ENCODE measurements around the gene DLGAP4. TPM values are rescaled to one million over a fixed set of nuclear protein-coding genes. Genes with fewer than 3 reads are reported as not detected.

Gene DLGAP4
- total RNA-seq, 2 donors from 2014 or later, result 23.1 to 60.0 TPM

- Histone ChIP-seq H3K27ac (no peak overlapping the region), H3K36me3 (replicated peaks in 1 of 2; ENCODE audit: insufficient read depth in 1 of 2, low read depth in 2 of 2) (no peaks in the 10 kb centered on the region), H3K4me1 (no peaks in the 10 kb centered on the region), H3K4me3 (no peak overlapping the region), H3K9me3 (no peaks in the 10 kb centered on the region), H3K27me3 (no peaks in the 10 kb centered on the region)
- TF ChIP-seq POLR2A (IDR thresholded peaks at IDR 0.05), result no peak
- TF ChIP-seq CTCF (IDR thresholded peaks at IDR 0.05), result no peak
- ATAC-seq (no peak), DNase-seq (no peak)
- intact Hi-C loops (cut with DNase I), result no loop called here
- 20 to 37% methylated on average over 2 to 7 of the region's 7 CpGs for WGBS, 2 donors
Observed at GRCh38 chr20:36331209-36331608, 25.1 kb downstream of the DLGAP4 start.

GRCh38 chr20:36333841-36334240, 27.7 kb downstream of the DLGAP4 start:
- no peaks in the 10 kb centered on the region for H3K27me3 ChIP-seq

GRCh38 chr20:36334281-36335205, 28.4 kb downstream of the DLGAP4 start:
- H3K27me3 ChIP-seq, result no peaks in the 10 kb centered on the region
- TF ChIP-seq CTCF (IDR thresholded peaks at IDR 0.05) (no peak), POLR2A (IDR thresholded peaks at IDR 0.05) (no peak)
- DNase-seq, result no peak
- ATAC-seq, result no peak
- no peaks in the 10 kb centered on the region for H3K36me3 ChIP-seq (replicated peaks in 1 of 2; ENCODE audit: insufficient read depth in 1 of 2, low read depth in 2 of 2)
- no peaks in the 10 kb centered on the region for H3K9me3 ChIP-seq
- WGBS, 2 donors, result 72 to 73% methylated on average over 13 to 20 of the region's 20 CpGs
- intact Hi-C loops (cut with DNase I), result no loop called here
- no peak overlapping the region for H3K27ac ChIP-seq
- H3K4me1 ChIP-seq, result no peaks in the 10 kb centered on the region
- no peak overlapping the region for H3K4me3 ChIP-seq

More at GRCh38 chr20:36333841-36334240, 27.7 kb downstream of the DLGAP4 start:
- TF ChIP-seq POLR2A (IDR thresholded peaks at IDR 0.05), result no peak
- TF ChIP-seq CTCF (IDR thresholded peaks at IDR 0.05), result no peak
- intact Hi-C loops (cut with DNase I), result no loop called here
- Histone ChIP-seq H3K36me3 (replicated peaks in 1 of 2; ENCODE audit: insufficient read depth in 1 of 2, low read depth in 2 of 2) (no peaks in the 10 kb centered on the region), H3K9me3 (no peaks in the 10 kb centered on the region), H3K27ac (no peak overlapping the region), H3K4me3 (no peak overlapping the region), H3K4me1 (no peaks in the 10 kb centered on the region)
- DNase-seq (no peak), ATAC-seq (no peak)
- 78 to 80% methylated on average over 4 to 5 of the region's 5 CpGs for WGBS, 2 donors

- intact Hi-C loops (cut with DNase I), result no loop called here
- Histone ChIP-seq H3K36me3 (replicated peaks in 1 of 2; ENCODE audit: insufficient read depth in 1 of 2, low read depth in 2 of 2) (no peaks in the 10 kb centered on the region), H3K4me1 (no peaks in the 10 kb centered on the region), H3K27ac (no peak overlapping the region), H3K27me3 (no peaks in the 10 kb centered on the region), H3K4me3 (no peak overlapping the region), H3K9me3 (no peaks in the 10 kb centered on the region)
- DNase-seq, result no peak
- WGBS, 2 donors, result 87 to 94% methylated on average over 11 to 12 of the region's 12 CpGs
- no peak for ATAC-seq
- TF ChIP-seq CTCF (IDR thresholded peaks at IDR 0.05), result no peak
Observed at GRCh38 chr20:36335206-36335870, 29.2 kb downstream of the DLGAP4 start.

All from body of pancreas (tissue), 4 donors.